ENCODE results near the gene SKA2.

Gene SKA2, protein sequence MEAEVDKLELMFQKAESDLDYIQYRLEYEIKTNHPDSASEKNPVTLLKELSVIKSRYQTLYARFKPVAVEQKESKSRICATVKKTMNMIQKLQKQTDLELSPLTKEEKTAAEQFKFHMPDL

DNA sequence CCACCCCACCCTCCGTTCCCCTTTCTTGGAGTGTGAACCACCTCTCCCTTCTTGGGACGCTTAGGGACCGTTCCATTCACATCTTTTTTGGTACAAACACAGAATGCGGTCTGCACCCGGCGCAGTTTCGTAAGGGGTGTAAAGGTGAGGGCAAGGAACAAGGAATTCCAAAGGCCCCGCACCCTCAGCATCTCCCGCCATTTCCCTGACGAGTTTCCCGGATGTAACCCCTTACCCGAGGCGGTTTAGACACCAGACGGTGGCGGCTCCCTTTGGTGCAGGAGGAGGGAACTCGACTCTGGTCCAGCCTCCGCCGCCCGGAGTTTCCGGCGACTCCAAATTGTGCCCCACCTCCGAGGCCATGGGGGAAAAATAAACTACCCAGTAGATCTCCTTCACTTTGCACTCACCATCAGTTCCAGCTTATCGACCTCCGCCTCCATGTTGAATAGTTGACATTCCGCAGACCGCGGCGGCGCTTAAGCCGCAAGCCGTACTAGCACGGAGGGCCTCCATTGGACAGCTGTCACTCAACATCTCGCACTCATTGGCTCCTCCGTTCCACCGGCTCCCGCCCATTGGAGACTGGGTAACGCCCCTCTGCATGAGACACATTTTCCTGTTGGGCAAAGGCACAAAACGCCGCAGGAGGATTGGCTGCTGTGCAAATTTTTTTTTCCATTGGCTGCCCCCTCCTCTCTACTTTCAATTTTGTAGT is at the start of gene SKA2:
Gene SKA2 (minus strand): TSS at position 466 of the 718 bp plus-strand sequence. CDS start 23 bp downstream, at position 443.
- DNase-seq (ENCODE audit: extremely low read depth, low read depth) = peak; percentile 100
- TF ChIP-seq, protein P1, sequence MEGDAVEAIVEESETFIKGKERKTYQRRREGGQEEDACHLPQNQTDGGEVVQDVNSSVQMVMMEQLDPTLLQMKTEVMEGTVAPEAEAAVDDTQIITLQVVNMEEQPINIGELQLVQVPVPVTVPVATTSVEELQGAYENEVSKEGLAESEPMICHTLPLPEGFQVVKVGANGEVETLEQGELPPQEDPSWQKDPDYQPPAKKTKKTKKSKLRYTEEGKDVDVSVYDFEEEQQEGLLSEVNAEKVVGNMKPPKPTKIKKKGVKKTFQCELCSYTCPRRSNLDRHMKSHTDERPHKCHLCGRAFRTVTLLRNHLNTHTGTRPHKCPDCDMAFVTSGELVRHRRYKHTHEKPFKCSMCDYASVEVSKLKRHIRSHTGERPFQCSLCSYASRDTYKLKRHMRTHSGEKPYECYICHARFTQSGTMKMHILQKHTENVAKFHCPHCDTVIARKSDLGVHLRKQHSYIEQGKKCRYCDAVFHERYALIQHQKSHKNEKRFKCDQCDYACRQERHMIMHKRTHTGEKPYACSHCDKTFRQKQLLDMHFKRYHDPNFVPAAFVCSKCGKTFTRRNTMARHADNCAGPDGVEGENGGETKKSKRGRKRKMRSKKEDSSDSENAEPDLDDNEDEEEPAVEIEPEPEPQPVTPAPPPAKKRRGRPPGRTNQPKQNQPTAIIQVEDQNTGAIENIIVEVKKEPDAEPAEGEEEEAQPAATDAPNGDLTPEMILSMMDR (IDR thresholded peaks at IDR 0.05; ENCODE audit: low read depth, low read length, missing control alignments) = no peak
- peak within 1 kb of the TSS; percentile 75 for H3K4me3 ChIP-seq (replicated peaks; ENCODE audit: low read depth, low read length)

DNA sequence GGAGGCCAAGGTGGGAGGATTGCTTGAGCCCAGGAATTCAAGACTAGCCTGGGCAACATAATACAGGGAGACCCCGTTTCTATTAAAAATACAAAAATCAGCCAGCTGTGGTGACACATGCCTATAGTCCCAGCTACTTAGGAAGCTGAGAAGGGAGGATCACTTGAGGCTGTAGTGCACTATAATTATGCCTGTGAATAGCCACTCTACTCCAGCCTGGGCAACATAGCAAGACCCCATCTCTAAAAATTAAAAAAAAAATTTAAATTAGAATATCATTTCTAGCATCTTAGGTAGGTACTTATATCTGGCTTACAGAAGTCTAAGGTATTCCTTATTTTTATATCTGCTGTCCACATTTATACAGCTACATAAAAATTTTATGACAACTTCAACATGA is 47.3 kb upstream of the SKA2 start:
- no peak for DNase-seq (ENCODE audit: extremely low read depth, low read depth)
- TF ChIP-seq, protein P1 (IDR thresholded peaks at IDR 0.05; ENCODE audit: low read depth, low read length, missing control alignments) = no peak
- no peak overlapping the region for H3K4me3 ChIP-seq (replicated peaks; ENCODE audit: low read depth, low read length)

DNA sequence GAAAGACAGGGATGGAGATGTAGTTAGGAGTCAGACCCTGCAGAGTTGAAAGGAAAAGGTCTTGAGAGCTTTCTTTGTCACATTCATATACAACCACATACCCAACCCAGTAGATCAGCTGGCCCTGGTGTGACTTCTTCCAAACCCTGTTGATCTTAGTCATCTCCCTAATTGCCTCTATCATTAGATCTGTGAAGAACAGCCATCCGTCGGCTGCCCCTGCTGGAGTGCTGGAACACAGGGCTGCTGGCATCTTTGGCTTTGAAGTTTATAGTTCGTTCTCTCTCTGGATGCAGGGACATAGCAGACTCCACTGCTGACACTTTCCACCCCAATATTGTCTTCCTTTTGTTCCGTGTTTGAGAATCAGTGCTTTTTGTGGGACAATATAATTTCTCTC is 44.4 kb upstream of the SKA2 start:
- H3K4me3 ChIP-seq (replicated peaks; ENCODE audit: low read depth, low read length) = no peak overlapping the region
- TF ChIP-seq, protein P1 (IDR thresholded peaks at IDR 0.05; ENCODE audit: low read depth, low read length, missing control alignments) = no peak
- DNase-seq (ENCODE audit: extremely low read depth, low read depth) = no peak

DNA sequence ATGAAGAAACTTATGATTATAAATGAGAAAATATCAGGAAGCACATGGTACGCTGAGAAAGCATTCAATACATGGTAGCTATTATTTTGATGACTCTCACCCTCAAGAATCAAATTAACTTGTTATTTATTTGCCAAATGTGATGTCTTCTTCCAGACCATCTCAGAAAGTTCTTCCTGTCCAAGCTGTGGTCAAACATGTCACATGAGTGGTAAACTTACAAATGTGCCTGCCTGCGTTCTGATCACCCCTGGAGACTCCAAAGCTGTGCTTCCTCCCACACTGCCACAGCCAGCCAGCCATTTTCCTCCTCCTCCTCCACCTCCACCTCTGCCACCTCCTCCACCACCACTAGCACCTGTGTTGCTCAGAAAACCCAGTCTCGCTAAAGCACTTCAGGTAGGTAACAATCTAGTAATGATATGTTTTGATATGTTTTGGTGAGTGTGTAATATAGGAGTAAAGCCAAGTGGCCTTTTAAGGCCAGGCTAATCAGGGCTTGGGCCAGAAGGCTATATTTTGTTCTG is 38.4 kb upstream of the SKA2 start:
- DNase-seq (ENCODE audit: extremely low read depth, low read depth) = no peak
- TF ChIP-seq, protein P1 (IDR thresholded peaks at IDR 0.05; ENCODE audit: low read depth, low read length, missing control alignments) = no peak
- no peak overlapping the region for H3K4me3 ChIP-seq (replicated peaks; ENCODE audit: low read depth, low read length)

DNA sequence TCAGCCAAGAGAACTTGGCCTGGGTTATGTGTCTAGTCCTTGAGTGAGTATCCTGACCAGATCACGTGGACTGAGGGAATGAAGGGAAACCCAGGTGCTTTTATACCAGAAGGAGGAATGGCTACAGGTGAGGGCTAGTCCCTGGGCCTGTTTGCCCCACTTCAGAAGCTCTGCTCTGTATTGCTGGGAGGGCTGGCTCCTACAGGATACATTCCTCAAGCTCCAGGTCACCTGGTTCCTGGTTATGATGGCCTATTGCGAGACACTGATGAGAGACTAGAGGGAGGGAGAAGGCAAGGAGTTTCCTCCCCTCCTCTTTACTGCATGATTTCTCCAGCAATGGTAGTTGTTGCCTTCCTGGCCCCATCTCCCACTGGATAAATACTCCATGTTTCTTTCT is 35.8 kb upstream of the SKA2 start:
- no peak for DNase-seq (ENCODE audit: extremely low read depth, low read depth)
- TF ChIP-seq, protein P1 (IDR thresholded peaks at IDR 0.05; ENCODE audit: low read depth, low read length, missing control alignments) = no peak
- H3K4me3 ChIP-seq (replicated peaks; ENCODE audit: low read depth, low read length) = no peak overlapping the region

DNA sequence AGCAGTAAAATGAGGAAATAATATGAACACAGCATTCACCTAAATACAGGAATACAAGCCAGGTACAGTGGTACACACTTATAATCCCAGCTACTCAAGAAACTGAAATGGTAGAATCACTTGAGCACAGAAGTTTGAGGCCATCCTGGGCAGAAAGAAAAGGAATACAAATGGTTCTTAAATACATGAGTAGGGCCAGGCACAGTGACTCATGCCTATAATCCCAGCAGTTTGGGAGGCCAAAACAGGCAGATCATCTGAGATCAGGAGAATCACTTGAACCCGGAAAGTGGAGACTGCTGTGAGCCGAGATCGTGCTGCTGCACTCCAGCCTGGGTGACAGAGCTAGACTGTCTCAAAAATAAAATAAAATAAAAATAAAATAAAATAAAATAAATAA is 31.9 kb upstream of the SKA2 start:
- TF ChIP-seq, protein P1 (IDR thresholded peaks at IDR 0.05; ENCODE audit: low read depth, low read length, missing control alignments) = no peak
- no peak for DNase-seq (ENCODE audit: extremely low read depth, low read depth)
- no peak overlapping the region for H3K4me3 ChIP-seq (replicated peaks; ENCODE audit: low read depth, low read length)
